GM18508 (cell line): ENCODE data around the gene SLC2A3.
"Not testable (repeated sequence)": the region's sequence is repeated elsewhere in the genome, so short reads cannot be mapped to it uniquely, and the experiment has no call there.

ENCODE experiments used
- ATAC-seq: cut with Tn5 transposase; IDR thresholded peaks from one replicate; pipeline ENCODE4 v1.9.1; 2021; ENCODE audit warnings: moderate number of reproducible peaks; ENCODE audit not compliant: insufficient read depth, unreplicated experiment

The SLC2A3 gene

DNA sequence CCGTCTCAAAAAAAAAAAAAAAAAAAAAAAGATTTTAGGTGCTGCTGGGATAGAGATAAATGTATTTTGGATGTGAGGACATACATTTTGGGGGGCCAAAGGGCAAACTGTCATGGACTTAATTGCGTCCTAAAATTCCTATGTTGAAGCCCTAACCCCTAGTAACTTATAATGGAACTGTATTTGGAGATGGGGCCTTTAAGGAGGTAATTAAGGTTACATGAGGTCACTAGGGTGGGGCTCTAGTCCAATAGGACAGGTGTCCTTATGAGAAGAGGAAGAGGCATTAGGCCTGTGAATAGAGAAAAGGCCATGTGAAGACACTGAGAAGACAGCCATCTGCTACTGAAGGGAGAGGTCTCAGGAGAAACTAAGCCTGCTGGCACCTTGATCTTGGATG, 17.9 kb upstream of the SLC2A3 start:
- not testable (repeated sequence) for ATAC-seq

DNA sequence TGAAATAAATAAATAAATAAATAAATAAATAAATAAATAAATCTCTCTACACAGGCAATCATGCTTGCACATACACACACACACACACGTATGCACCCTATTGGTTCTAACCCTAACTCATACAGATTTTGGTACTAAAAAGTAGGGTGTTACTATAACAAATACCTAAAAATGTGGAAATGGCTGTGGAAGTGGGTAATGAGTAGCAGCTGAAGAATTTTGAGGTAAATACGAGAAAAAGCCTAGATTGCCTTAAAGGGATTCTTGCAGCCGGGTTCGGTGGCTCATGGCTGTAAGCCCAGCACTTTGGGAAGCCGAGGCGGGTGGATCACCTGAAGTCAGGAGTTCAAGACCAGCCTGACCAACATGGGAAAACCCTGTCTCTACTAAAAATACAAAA, 15.7 kb upstream of the SLC2A3 start:
- ATAC-seq: no peak

DNA sequence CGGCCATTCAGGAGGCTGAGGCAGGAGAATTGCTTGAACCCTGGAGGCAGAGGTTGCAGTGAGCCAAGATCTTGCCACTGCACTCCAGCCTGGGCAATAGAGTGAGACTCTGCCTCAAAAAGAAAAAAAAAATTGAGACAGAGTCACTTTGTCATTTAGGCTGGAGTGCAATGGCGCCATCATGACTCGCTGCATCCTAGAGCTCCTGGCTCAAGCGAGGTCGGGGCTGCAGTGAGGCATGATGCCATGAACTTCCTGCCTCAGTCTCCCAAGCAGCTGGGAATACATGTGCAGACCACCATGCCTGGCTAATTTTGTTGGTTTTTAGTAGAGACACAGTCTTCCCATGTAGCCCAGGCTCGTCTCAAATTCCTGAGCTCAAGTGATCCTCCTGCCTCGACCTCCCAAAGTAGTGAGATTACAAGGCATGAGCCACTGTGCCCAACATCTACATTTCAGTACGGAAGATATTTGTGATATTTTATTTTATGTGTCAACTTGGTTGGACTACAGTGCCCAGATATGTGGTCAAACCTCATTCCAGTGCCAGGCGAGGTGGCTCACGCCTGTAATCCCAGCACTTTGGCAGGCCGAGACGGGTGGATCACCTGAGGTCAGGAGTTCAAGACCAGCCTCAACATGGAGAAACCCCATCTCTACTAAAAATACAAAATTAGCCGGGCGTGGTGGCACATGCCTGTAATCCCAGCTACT, 14.4 kb upstream of the SLC2A3 start:
- ATAC-seq: not testable (repeated sequence)

DNA sequence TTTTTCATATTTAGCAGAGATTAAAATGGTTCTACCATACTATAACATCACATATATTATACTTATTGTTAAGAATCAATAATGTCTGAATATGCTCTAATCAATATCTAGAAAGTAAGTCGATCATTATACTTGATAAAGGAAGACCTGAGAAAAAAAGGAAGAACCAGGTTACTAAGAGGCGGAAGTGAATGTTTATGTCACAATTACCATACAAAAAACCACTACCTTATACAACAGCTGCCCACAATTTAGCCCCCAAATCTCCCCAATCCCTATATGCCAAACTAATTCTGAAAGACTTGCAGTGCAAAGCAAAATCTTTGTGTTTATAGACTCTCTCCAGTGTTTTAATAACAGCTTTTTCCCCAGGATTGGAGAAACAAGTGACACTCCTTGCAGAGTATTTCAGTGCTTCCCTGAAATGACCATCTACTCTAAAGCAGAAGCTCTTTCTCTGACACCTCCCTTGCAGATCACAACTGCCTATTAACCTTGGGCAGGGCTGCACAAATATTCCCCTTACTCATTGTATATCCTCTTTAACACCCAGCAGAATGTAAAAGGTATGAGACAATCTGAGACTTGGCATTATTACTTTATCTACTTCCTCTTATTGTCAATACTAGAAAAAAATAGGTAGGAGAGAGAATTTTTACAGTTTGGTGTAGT, 12.7 kb upstream of the SLC2A3 start:
- ATAC-seq: no peak

DNA sequence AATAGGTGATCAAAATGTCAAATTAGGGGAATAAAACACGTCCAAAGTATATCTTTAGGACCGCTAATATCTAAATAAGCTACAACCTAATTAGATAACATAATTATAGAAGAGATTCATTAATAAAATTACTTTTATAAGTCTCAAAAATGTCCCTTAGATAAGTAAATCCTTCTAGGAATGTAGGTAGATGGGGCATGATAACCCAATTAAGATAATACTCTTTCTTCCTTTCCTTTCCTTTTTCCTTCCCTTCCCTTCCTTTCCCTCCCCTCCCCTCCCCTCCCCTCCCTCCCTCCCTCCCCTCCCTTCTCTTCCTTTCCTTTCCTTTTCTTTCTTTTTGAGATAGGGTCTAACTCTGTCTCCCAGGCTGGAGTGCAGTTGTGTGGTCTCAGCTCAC, 11.0 kb upstream of the SLC2A3 start:
- ATAC-seq: no peak

DNA sequence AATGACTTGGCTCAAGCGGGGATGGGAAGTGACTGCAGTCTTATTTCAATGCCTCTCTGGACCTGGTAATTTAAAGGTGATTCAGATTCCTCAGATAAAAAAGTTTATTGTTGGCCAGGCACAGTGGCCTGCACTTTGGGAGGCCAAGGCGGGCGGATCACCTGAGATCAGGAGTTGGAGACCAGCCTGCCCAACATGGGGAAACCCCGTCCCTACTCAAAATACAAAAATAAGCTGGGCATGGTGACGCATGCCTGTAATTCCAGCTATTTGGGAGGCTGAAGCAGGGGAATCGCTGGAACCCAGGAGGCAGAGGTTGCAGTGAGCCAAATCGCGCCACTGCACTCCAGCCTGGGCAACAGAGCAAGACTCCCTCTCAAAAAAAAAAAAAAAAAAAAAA, 8.8 kb upstream of the SLC2A3 start:
- ATAC-seq: not testable (repeated sequence)

DNA sequence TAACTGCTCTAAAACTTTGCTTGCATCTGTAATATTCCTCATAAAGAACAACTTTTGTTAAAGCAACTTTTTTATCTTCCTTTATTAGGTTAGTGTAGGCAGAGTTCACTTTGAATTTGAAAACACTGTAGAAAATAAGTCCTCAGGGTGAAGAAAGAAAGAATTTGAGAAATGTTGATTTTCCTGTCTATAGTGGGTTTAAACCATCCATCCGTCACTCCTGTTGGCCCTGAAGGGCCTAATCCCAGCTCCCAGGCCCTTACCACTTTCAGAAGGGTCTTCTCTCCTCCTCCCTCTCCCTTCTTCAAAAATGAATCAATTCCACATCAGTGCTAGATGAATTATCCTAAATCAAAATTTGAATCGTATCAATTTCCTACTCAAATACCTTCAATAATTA, 4.9 kb upstream of the SLC2A3 start:
- ATAC-seq: no peak

DNA sequence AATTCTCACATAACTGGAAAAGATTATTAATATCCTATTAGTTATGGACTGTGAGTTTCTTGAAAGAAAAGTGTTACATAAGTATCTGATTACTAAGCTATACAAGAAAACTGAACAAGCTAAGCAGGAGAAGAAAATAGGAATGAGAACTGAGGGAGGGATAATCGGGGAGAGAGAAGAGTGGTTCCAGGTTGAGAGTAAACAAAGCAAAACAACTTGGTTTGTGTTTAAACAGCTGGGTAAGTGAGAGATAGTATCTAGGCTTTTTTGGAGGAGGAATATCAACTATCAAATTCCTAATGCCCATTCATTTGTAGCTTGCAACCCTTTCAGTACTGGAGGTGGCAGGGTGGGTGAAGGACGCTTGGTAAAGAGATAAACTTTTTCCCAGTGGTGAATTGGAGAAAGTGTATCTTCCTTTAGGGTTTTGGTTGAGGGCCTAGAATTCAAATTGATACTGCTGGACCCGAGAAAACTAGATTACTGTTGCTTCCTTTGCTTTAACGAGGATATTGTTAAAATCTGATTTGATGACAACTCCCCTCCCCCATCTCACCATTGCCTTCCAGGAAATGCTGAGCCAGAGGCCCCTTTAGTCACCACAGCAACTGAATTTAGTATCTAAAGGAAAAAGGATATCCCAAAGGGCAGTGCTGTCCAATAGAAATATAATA, 2.0 kb upstream of the SLC2A3 start:
- ATAC-seq: no peak

DNA sequence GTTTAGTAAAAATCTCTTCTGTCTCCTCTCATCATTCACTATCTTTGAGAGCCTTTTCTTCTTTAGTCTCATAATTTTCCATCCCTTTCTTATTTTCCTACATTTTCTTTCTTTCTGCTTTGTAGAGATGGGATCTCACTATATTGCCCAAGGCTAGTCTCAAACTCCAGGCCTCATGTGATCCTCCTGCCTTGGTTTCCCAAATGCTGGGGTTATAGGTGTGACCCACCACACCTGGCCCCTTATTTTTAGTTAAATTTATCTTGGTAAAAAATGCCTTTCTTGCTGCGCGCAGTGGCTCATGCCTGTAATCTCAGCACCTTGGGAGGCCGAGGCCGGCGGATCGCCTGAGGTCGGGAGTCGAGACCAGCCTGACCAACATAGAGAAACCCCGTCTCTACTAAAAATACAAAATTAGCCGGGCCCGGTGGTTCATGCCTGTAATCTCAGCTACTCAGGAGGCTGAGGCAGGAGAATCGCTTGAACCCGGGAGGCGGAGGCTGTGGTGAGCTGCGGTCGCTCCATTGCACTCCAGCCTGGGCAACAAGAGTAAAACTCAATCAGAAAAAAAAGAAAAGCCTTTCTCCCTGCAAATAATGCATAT, 996 bp downstream of the SLC2A3 start:
- ATAC-seq: no peak

DNA sequence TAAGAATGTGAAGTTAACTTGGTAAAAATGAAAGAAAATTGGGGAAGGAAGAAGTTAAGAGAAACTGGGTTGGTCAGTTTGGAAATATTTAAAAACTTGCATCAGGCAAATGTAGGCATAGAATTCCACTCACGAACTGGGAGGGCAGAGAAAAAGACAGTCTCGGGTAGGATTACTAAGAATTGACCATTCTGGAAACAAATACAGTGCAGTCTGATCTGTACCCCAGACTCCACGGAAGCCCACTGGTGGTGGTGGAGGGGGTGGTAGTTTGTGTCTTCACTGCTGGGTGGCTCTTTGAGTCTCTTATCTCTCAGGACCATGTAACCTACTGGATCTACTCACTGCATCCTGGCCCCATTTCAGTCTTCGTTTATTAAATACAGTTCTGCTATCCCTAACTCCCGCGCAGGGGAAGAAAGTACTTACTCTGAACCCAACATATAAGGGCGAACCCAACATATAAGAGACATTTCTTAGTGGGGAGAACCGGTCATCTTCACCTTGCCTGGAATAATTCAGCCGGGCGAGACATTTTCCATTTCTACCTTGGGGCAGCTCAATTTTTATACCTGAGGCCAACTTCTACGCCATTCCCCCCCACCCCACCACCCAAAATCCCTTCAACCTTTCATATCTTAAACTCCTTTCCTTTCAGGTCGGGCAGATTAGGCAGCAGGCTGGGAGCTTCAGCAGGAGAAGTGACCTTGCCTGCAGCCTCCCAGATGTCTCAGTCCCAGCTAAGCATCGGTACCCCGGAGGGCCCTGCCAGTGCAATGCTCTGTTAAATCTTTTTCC, 1.7 kb downstream of the SLC2A3 start:
- no peak for ATAC-seq

DNA sequence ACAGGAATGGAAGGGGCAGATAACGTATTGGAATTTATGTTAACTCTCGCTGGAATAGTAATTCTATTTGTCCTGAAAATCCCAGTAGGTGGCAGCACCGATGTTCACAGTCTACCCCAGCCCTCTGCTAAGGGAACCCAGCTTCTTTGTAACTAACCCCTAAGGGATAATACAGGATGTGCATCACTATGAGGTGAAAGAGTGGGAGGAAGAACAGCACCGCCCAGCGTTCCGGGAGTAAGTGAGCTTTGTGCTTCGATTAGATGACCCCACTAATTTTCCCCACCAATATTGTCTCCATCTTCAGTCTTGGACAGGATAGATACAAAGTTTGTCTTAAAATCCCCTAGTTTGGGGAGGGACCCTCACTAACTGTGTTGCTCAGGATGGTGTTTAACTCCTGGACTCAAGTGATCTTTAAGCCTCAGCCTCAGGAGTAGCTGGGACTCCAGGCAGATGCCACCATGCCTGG, 2.7 kb downstream of the SLC2A3 start:
- peak; percentile 64 for ATAC-seq

DNA sequence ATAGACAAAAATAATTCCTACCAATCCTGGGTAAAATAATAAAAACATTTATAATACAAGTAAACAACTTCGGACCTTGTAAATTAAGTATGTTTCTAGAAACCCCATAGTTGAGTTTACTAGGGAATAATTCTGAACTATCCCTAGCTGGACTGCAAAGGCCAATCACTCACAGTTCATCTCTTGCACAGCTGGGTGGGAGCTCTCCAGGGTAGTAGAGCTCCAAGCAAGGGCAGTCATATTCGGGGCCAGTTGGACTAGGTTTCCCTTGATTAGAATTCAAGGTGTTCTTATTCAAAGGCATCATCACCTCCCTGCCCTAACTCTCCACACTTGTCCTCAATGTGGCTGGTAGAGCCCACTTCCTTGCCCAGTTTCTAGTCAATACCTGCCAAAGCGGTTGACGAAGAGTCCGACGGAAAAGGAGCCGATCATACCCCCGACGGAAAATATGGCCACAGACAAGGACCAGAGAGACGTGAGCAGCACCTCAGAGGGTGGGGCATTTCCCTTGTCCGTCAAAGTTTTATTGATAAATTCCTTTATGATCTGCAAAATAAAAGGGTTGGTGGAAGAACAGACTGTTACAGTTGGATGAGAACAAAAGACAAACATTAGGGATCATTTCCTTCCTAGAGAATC, 3.3 kb downstream of the SLC2A3 start:
- not testable (repeated sequence) for ATAC-seq

DNA sequence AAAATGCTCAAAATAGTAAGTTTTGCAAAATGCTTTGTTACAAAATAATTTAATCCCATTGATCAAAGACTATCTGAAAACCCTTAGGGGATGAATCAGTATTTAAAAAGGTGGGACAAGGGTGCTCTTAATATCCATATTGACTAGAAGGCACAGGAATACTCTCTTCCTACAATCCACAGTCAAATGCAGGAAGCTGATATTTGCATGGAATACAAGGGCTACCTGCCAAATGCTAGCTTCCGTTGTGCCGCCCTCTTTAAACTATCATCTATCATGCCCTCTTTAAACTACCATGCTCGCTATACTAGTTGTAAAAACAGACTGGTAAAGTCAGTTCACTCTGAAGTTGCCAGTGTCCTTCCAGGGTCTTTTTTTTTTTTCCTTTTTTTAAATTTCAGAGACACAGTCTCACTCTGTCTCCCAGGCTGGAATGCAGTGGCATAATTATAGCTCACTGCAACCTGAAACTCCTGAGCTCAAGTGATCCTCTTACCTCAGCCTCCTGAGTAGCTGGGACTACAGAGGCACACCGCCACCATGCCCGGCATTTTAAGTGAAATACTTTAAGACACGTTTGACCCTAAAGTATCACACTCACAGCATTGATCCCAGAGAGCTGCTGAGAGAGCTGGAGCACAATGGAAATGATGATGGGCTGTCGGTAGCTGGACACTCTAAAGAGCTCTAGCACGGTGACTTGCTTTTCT, 6.7 kb downstream of the SLC2A3 start:
- no peak for ATAC-seq

DNA sequence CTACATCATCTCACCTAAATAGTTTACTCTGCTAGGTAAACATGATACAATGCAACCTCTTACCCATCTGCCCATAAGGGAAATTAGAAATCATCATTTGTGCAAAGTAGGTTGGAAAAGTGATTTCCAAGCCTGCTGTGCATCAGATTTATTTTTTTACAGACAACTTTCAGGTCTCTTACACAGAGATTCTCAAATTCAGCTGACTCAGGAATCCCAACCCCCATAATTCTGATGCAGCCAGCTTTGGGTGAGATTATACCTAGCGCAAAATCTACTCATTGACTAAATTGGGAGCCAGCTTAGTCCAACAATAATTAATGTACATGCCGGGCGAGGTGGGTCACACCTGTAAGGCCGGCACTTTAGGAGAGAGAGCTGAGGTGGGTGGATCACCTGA, 8.5 kb downstream of the SLC2A3 start:
- no peak for ATAC-seq

DNA sequence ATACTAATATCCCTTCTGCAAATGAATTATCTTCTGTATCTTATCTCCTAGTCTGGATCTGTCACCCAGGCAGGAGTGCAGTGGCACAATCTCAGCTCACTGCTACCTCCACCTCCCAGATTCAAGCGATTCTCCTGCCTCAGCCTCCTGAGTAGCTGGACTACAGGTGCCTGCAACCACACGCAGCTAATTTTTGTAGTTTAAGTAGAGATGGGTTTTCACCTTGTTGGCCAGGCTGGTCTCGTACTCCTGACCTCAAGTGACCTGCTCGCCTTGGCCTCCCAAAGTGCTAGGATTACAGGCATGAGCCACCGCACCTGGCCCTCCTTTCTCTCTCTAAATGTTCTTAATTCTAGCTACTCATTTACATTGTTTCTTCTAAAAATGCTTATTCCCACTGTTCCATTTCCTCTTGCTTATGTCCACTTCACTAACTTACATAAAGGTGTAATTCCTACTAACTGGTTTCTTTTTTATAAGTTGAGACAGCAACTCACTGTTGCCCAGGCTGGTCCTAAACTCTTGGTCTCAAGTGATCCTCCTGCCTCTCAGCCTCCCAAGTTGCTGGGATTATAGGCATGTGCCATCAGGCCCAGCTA, 9.8 kb downstream of the SLC2A3 start:
- ATAC-seq: not testable (repeated sequence)

DNA sequence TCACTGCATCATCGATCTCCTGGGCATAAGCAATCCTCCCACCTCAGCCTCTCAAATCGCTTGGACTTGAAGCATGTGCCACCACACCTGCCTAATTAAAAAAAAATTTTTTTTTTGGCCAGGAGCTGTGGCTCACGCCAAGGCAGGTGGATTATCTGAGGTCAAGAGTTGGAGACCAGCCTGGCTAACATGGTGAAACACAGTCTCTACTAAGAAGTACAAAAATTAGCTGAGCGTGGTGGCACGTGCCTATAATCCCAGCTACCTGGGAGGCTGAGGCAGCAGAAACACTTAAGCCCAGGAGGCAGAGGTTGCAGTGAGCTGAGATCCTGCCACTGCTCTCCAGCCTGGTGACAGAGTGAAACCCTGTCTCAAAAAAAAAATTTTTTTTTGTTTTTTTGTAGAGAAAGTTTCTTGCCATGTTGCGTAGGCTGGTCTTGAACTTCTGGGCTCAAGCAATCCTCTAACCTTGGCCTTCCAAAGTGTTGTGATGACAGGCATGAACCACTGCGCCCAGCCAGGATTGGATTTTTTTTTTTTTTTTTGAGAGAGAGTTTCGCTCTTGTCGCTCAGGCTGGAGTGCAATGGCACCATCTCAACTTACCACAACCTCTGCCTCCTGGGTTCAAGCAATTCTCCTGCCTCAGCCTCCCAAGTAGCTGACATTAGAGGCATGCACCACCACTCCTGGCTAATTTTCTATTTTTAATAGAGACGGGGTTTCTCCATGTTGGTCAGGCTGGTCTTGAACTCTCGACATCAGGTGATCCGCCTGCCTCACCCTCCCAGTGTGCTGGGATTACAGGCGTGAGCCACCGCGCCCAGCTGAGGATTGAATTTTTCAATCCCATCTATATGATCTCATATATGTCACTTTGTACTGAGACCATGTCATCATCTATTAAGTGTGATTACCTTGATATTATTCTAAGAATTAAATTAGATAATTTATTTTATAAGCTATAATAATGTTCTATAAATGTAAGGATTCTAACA, 12.4 kb downstream of the SLC2A3 start:
- ATAC-seq: no peak

DNA sequence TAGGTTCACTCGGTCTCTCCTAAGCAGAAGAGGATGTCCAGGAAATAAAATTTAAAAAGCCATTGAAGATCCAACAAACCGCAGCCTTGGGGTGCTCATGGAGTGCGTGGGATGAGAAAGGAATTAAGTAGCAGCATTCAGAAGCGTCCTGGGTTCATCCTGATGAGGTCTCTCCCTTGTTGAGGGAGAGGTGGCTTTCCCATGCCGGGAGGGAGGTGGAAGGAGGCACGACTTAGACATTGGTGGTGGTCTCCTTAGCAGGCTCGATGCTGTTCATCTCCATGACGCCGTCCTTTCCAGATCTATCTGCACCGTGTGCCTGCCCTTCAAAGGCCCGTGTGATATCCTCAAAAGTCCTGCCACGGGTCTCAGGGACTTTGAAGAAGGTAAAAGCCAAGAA, 14.8 kb downstream of the SLC2A3 start:
- not testable (repeated sequence) for ATAC-seq

DNA sequence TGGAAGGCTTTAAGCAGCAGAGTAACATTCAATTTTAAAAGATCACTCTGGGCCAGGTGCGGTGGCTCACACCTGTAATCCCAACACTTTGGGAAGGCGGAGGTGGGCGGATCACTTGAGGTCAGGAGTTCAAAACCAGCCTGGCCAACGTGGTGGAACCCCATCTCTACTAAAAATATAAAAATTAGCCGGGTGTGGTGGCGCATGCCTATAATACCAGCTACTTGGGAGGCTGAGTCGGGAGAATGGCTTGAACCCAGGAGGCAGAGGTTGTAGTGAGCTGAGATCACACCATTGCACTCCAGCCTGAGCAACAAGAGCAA, 17.8 kb downstream of the SLC2A3 start:
- ATAC-seq: not testable (repeated sequence)
